H1 (cell line): ENCODE measurements around the gene TBC1D2B. TPM values are rescaled to one million over a fixed set of nuclear protein-coding genes. Genes with fewer than 3 reads are reported as not detected.

Experiments
- CTCF ChIA-PET: fragments of 300-600 bp; sonication (Branson Sonifier 250); formaldehyde crosslinking; loops from one replicate; lab custom pipeline; 2021; ENCODE audit not compliant: partially characterized antibody; lab: Charles Lee
- POLR2A ChIA-PET: fragments of 300-600 bp; sonication (Branson Sonifier 250); formaldehyde crosslinking; loops from one replicate; lab custom pipeline; 2021; ENCODE audit warnings: inconsistent platforms; ENCODE audit not compliant: partially characterized antibody; lab: Charles Lee
- DNase-seq, 2 experiments: peaks; one replicate each; pipeline versions ENCODE4 v3.0.0 to v3.0.0-alpha.2; 2010 to 2022; ENCODE audit warnings: low spot score in 2 of 2, low read depth in 1 of 2, mixed read lengths in 1 of 2
- FAIRE-seq: peaks from 2 replicates; lab custom pipeline; 2011; peaks lifted over from hg19 to GRCh38; lab: Jason Lieb, UNC
- H2AFZ ChIP-seq: 2 replicates; pipeline ENCODE4 v1.8.1; 2012; ENCODE audit warnings: low read length, inconsistent platforms
- H2AK5ac ChIP-seq: 2 replicates; pipeline ENCODE4 v1.6.1; 2013; ENCODE audit warnings: low read depth, low read length
- H2BK120ac ChIP-seq: replicated peaks from 2 replicates; pipeline ENCODE3; 2013; ENCODE audit warnings: low read depth, low read length, inconsistent platforms
- H2BK12ac ChIP-seq: 2 replicates; pipeline ENCODE4 v1.6.1; 2013; ENCODE audit warnings: low read depth, low read length
- H2BK15ac ChIP-seq: 2 replicates; pipeline ENCODE4 v1.6.1; 2013; ENCODE audit warnings: low read length
- H2BK20ac ChIP-seq: 2 replicates; pipeline ENCODE4 v1.6.1; 2013; ENCODE audit warnings: low read length
- H2BK5ac ChIP-seq: 2 replicates; pipeline ENCODE4 v1.6.1; 2013; ENCODE audit warnings: low read depth, low read length
- H3K14ac ChIP-seq: 2 replicates; pipeline ENCODE4 v1.6.1; 2013; ENCODE audit warnings: inconsistent platforms; ENCODE audit not compliant: insufficient read length
- H3K18ac ChIP-seq: 2 replicates; pipeline ENCODE4 v1.6.1; 2013; ENCODE audit warnings: low read length; ENCODE audit errors: extremely low read depth
- H3K23ac ChIP-seq: 2 replicates; pipeline ENCODE4 v1.6.1; 2013; ENCODE audit warnings: inconsistent platforms; ENCODE audit not compliant: insufficient read length
- H3K23me2 ChIP-seq: 2 replicates; pipeline ENCODE4 v1.6.1; 2013; ENCODE audit warnings: low read depth, low read length
- H3K27ac ChIP-seq: 2 replicates; pipeline ENCODE4 v1.6.1; 2011; ENCODE audit warnings: low read depth, low read length, inconsistent platforms
- H3K27me3 ChIP-seq, 4 experiments: replicated peaks in 1 of 4; 1 replicate in 1 of 4; 2 replicates in 3 of 4; pipeline versions ENCODE4 v1.6.1 to v1.8.1; 2011 to 2013; ENCODE audit warnings: low read length in 3 of 4, mild to moderate bottlenecking in 3 of 4, inconsistent platforms in 2 of 4, mixed read lengths in 2 of 4, moderate library complexity in 1 of 4; ENCODE audit not compliant: control insufficient read depth in 3 of 4, insufficient read depth in 3 of 4; ENCODE audit errors: extremely low read depth in 1 of 4
- H3K36me3 ChIP-seq, 4 experiments: 2 replicates each; pipeline versions ENCODE4 v1.6.1 to v1.8.1; 2011 to 2013; ENCODE audit warnings: mild to moderate bottlenecking in 4 of 4, low read length in 3 of 4, moderate library complexity in 2 of 4, control low read depth in 1 of 4, inconsistent platforms in 1 of 4; ENCODE audit not compliant: insufficient read depth in 4 of 4, control insufficient read depth in 2 of 4
- H3K4ac ChIP-seq: replicated peaks from 2 replicates; pipeline ENCODE3; 2013; ENCODE audit warnings: low read length, low read depth, mixed read lengths, inconsistent platforms; ENCODE audit not compliant: insufficient read length
- H3K4me1 ChIP-seq, 4 experiments: replicated peaks in 1 of 4; 1 replicate in 1 of 4; 2 replicates in 3 of 4; pipeline versions ENCODE4 v1.6.1 to v1.8.1; 2011 to 2013; ENCODE audit warnings: low read length in 3 of 4, inconsistent platforms in 2 of 4, mixed read lengths in 1 of 4; ENCODE audit not compliant: insufficient read depth in 4 of 4, control insufficient read depth in 3 of 4
- H3K4me2 ChIP-seq, 2 experiments: 2 replicates each; pipeline versions ENCODE4 v1.6.1 to v1.8.1; 2011 to 2013; ENCODE audit warnings: low read depth in 2 of 2, low read length in 2 of 2, control low read depth in 1 of 2, inconsistent platforms in 1 of 2, mild to moderate bottlenecking in 1 of 2; ENCODE audit not compliant: insufficient read depth in 1 of 2
- H3K4me3 ChIP-seq, 4 experiments: fragments of 200-600, 300-600 bp in 1 of 4; sonication (generic), shearing (Covaris generic), sonication (Bioruptor Twin) in 1 of 4; 2 replicates each; pipeline versions ENCODE4 v1.5.1 to v1.8.1; 2011 to 2016; ENCODE audit warnings: low read length in 4 of 4, low read depth in 3 of 4, control low read depth in 2 of 4, inconsistent platforms in 2 of 4, mild to moderate bottlenecking in 2 of 4, mixed read lengths in 1 of 4, moderate library complexity in 1 of 4; ENCODE audit not compliant: insufficient read depth in 2 of 4; ENCODE audit errors: extremely low read depth in 1 of 4
- H3K56ac ChIP-seq: replicated peaks from 2 replicates; pipeline ENCODE3; 2013; ENCODE audit warnings: low read depth, mild to moderate bottlenecking, mixed read lengths, low read length, inconsistent platforms; ENCODE audit not compliant: insufficient read length
- H3K79me1 ChIP-seq: 2 replicates; pipeline ENCODE4 v1.6.1; 2013; ENCODE audit warnings: low read depth, low read length, control low read depth
- H3K79me2 ChIP-seq, 2 experiments: 2 replicates each; pipeline versions ENCODE4 v1.6.1 to v1.8.1; 2012 to 2013; ENCODE audit warnings: low read length in 2 of 2, mild to moderate bottlenecking in 2 of 2, inconsistent platforms in 1 of 2; ENCODE audit not compliant: insufficient read depth in 2 of 2, control insufficient read depth in 1 of 2
- H3K9ac ChIP-seq, 4 experiments: replicated peaks in 1 of 4; 1 replicate in 1 of 4; 2 replicates in 3 of 4; pipeline versions ENCODE4 v1.6.1 to v1.8.1; 2011 to 2013; ENCODE audit warnings: low read depth in 3 of 4, low read length in 3 of 4, control low read depth in 2 of 4, mild to moderate bottlenecking in 2 of 4, moderate library complexity in 2 of 4, inconsistent platforms in 1 of 4; ENCODE audit errors: extremely low read depth in 1 of 4
- H3K9me3 ChIP-seq, 2 experiments: 2 replicates each; pipeline versions ENCODE4 v1.6.1 to v1.8.1; 2012 to 2013; ENCODE audit warnings: mild to moderate bottlenecking in 2 of 2, moderate library complexity in 2 of 2, control low read depth in 1 of 2, inconsistent platforms in 1 of 2, low read depth in 1 of 2, low read length in 1 of 2, mixed read lengths in 1 of 2; ENCODE audit not compliant: insufficient read depth in 2 of 2
- H4K20me1 ChIP-seq, 2 experiments: replicated peaks in 1 of 2; 2 replicates each; pipeline versions ENCODE3 to v1.8.1; 2011 to 2013; ENCODE audit warnings: inconsistent platforms in 2 of 2, low read length in 2 of 2, mild to moderate bottlenecking in 1 of 2; ENCODE audit not compliant: insufficient read depth in 2 of 2, control insufficient read depth in 1 of 2
- H4K5ac ChIP-seq: 2 replicates; pipeline ENCODE4 v1.6.1; 2013; ENCODE audit warnings: low read length, low read depth, mixed read lengths, inconsistent platforms; ENCODE audit not compliant: insufficient read length
- H4K8ac ChIP-seq: 2 replicates; pipeline ENCODE4 v1.8.0; 2013; ENCODE audit warnings: mild to moderate bottlenecking, moderate library complexity, low read length, inconsistent platforms; ENCODE audit not compliant: insufficient read depth; ENCODE audit errors: extremely low read depth
- H4K91ac ChIP-seq: replicated peaks from 2 replicates; pipeline ENCODE3; 2013; ENCODE audit warnings: low read length, mixed read lengths, inconsistent platforms; ENCODE audit not compliant: insufficient read length
- EZH2 ChIP-seq: fragments of 200-600 bp; sonication (generic); IDR thresholded peaks from 2 replicates; pipeline ENCODE4 v1.7.1; 2012; ENCODE audit warnings: low read depth, mild to moderate bottlenecking, moderate library complexity, low read length, inconsistent platforms; ENCODE audit not compliant: severe bottlenecking
- ZNF274 ChIP-seq: IDR thresholded peaks from 2 replicates; pipeline ENCODE4 v1.7.0; 2012; ENCODE audit warnings: low read length, borderline replicate concordance; ENCODE audit errors: extremely low read depth
- WGBS, 2 experiments: shearing (Covaris generic) in 1 of 2; methylation state at CpG; one replicate each; pipeline versions ENCODE4 v1.1.6 to v1.1.7; 2013 to 2015; ENCODE audit warnings: low lambda C conversion rate in 2 of 2, mixed read lengths in 2 of 2, inconsistent platforms in 1 of 2, low coverage in 1 of 2, missing lambda C conversion rate in 1 of 2; ENCODE audit not compliant: insufficient replicate concordance in 2 of 2, insufficient coverage in 1 of 2, insufficient read length in 1 of 2; ENCODE audit errors: extremely low coverage in 1 of 2, missing lambda C conversion rate in 1 of 2; 5-methylcytosine and 5-hydroxymethylcytosine counted together
- polyA plus RNA-seq, 7 experiments: library from polyadenylated mRNA; depleted of rRNA in 3 of 7; stranded (reverse) in 5 of 7; unstranded in 2 of 7; fragments of >200 nt in 5 of 7; fragments of 200-250 nt in 2 of 7; gene quantifications; 1 replicate in 5 of 7; 2 replicates in 1 of 7; 4 replicates in 1 of 7; pipeline versions ENCODE4 v1.2.1 to v1.2.3, GENCODE V29; 2011 to 2013; ENCODE audit warnings: missing spikeins in 2 of 7, mixed read lengths in 2 of 7
- total RNA-seq: library from RNA; stranded (reverse); fragmentation: NEBNext Ultra II Directional; extraction: Animal tissue kit (Norgen Biotek cat#: 25700); gene quantifications from 2 replicates; pipeline ENCODE4 v1.2.1, GENCODE V29; 2021

TBC1D2B gene
- total and polyA plus RNA-seq, 2 of the 8 experiments (the other 6 are each of a cell fraction or from before 2014, with no cell fraction given) = 11.9 to 19.5 TPM

GRCh38 chr15:78056714-78057269 lies 20.7 kb downstream of the TBC1D2B start:
- Histone ChIP-seq H3K23ac (no peak overlapping the region), H3K56ac (no peak overlapping the region), H4K8ac (no peak overlapping the region), H3K23me2 (no peaks in the 10 kb centered on the region; the same call in 1 of the 2 replicates), H3K14ac (no peak overlapping the region), H2BK20ac (no peak overlapping the region), H3K9me3 (no peaks in the 10 kb centered on the region), H2BK120ac (no peak overlapping the region), H3K27me3 (no peaks in the 10 kb centered on the region), H3K27ac (no peak overlapping the region), H2BK15ac (no peak overlapping the region), H2BK5ac (no peak overlapping the region), H3K4me2 (no peak overlapping the region), H2BK12ac (no peak overlapping the region), H4K91ac (no peak overlapping the region), H3K4me1 (peaks cover 1 to 11% (median 5%) of the 10 kb centered on the region in 4 experiments), H3K36me3 (no peaks in the 10 kb centered on the region; a peak in 1 of 8 replicates), H4K20me1 (peaks cover 1 to 9% of the 10 kb centered on the region in 2 experiments), H4K5ac (no peak overlapping the region), H3K4ac (no peak overlapping the region), H3K18ac (no peak overlapping the region), H3K79me2 (peaks cover 0 to 13% of the 10 kb centered on the region in 2 experiments; a peak in 1 of 4 replicates), H3K79me1 (peaks cover 6% of the 10 kb centered on the region; the same call in 1 of the 2 replicates), H3K9ac (no peak overlapping the region), H2AK5ac (no peak overlapping the region), H3K4me3 (no peak overlapping the region), H2AFZ (no peak overlapping the region)
- 79% methylated on average over 2 of the region's 2 CpGs; no CpG with 5 or more reads in 1 of the 2 experiments for whole genome bisulfite sequencing, 2 experiments
- POLR2A ChIA-PET = interaction anchor here (0.8 to 1.2 kb wide), 2 partner anchors 9 to 15 kb away, joined by 3 read pairs; no protein-coding TSS in a partner anchor
- no peak for TF ChIP-seq ZNF274
- no peak for TF ChIP-seq EZH2
- CTCF ChIA-PET = interaction anchor here (0.7 to 1.8 kb wide), 10 partner anchors 12 to 64 kb away, joined by 3 to 5 read pairs (median 3); no protein-coding TSS in a partner anchor
- FAIRE-seq (no peak), DNase-seq (no peak)
